Natural killer cell (primary cell): ENCODE data around the gene TMED5. TPM values are rescaled to one million over a fixed set of nuclear protein-coding genes. Genes with fewer than 3 reads are reported as not detected.
"Not testable (repeated sequence)": the region's sequence is repeated elsewhere in the genome, so short reads cannot be mapped to it uniquely, and the experiment has no call there.

Source experiments
- ATAC-seq, 3 donors: fragments of 150-1000 bp in 2 of 3; fragments of 200-7000 bp in 1 of 3; cut with Tn5 transposase; 1 replicate in 1 of 3; 2 replicates in 2 of 3; pipeline ENCODE4 v1.10.0; 2021; ENCODE audit warnings: mild to moderate bottlenecking in 2 of 3, moderate library complexity in 2 of 3
- DNase-seq, 2 donors: peaks; one replicate each; pipeline versions ENCODE4 v3.0.0 to v3.0.0-alpha.2; 2013 to 2021; ENCODE audit warnings: mixed read lengths in 1 of 2
- H3K27ac ChIP-seq: one replicate; pipeline ENCODE4 v1.5.1; 2013; ENCODE audit warnings: mild to moderate bottlenecking, low read length
- H3K27me3 ChIP-seq: one replicate; pipeline ENCODE4 v1.6.1; 2013; ENCODE audit warnings: low read length; ENCODE audit not compliant: control insufficient read depth, insufficient read depth
- H3K36me3 ChIP-seq: one replicate; pipeline ENCODE4 v1.6.1; 2013; ENCODE audit warnings: low read length; ENCODE audit not compliant: control insufficient read depth, insufficient read depth
- H3K4me1 ChIP-seq: one replicate; pipeline ENCODE4 v1.6.1; 2013; ENCODE audit warnings: low read length; ENCODE audit not compliant: control insufficient read depth, insufficient read depth
- H3K4me3 ChIP-seq: one replicate; pipeline ENCODE4 v1.5.1; 2013; ENCODE audit warnings: low read length
- H3K9me3 ChIP-seq: one replicate; pipeline ENCODE4 v1.6.1; 2013; ENCODE audit warnings: low read length; ENCODE audit not compliant: control insufficient read depth, insufficient read depth
- H3K27ac Mint-ChIP-seq, 2 donors: one replicate each; pipeline ENCODE4 v1.8.0; 2022; ENCODE audit warnings: mild to moderate bottlenecking in 2 of 2, mixed read lengths in 2 of 2, moderate library complexity in 1 of 2
- H3K27me3 Mint-ChIP-seq, 2 donors: one replicate each; pipeline ENCODE4 v1.8.0; 2022; ENCODE audit warnings: low read depth in 2 of 2, mixed read lengths in 2 of 2
- H3K36me3 Mint-ChIP-seq: one replicate; pipeline ENCODE4 v1.8.0; 2022; ENCODE audit warnings: mixed read lengths
- H3K4me1 Mint-ChIP-seq, 2 donors: one replicate each; pipeline ENCODE4 v1.8.0; 2022; ENCODE audit warnings: mixed read lengths in 2 of 2
- H3K4me3 Mint-ChIP-seq: one replicate; pipeline ENCODE4 v1.8.0; 2022; ENCODE audit warnings: mild to moderate bottlenecking, moderate library complexity, mixed read lengths
- H3K9me3 Mint-ChIP-seq, 2 donors: one replicate each; pipeline ENCODE4 v1.8.0; 2022; ENCODE audit warnings: mixed read lengths in 2 of 2
- CTCF ChIP-seq: fragments of 200-600 bp; IDR thresholded peaks from one replicate; pipeline ENCODE4 v1.8.0; 2022; ENCODE audit warnings: antibody characterized with exemption
- WGBS: methylation state at CpG from one replicate; pipeline ENCODE4 v1.1.7; 2013; ENCODE audit warnings: missing lambda C conversion rate; ENCODE audit not compliant: insufficient coverage; 5-methylcytosine and 5-hydroxymethylcytosine counted together
- intact Hi-C: fragments of 100-400 bp; cut with micrococcal nuclease; formaldehyde crosslinking; loops from one replicate; pipeline ENCODE4 v1.14.2; 2022
- total RNA-seq, 4 donors: library from RNA; stranded (reverse); fragments of 120-200 nt in 1 of 4; gene quantifications; one replicate each; pipeline versions ENCODE4 v1.2.3 to v1.2.4, GENCODE V29; 2013 to 2022

The TMED5 gene
- total RNA-seq, 3 donors from 2014 or later (not counting 1 experiment from before 2014, with no cell fraction given) = 64.6 to 73.5 (median 67.0) TPM

- intact Hi-C loops = no loop called here
- no peak for TF ChIP-seq CTCF
- 88% methylated on average over 1 of the region's 1 CpG for WGBS
- no peaks in the 10 kb centered on the region for H3K27me3 ChIP-seq
- Mint-ChIP-seq H3K36me3 (no peaks in the 10 kb centered on the region), H3K27ac (peak overlapping the region in 1 of 2 donors; percentile 88), H3K9me3 (no peaks in the 10 kb centered on the region), H3K4me3 (peak overlapping the region; percentile 61), H3K4me1 (peaks cover 63 to 67% of the 10 kb centered on the region in 2 donors), H3K27me3 (no peaks in the 10 kb centered on the region)
- H3K27ac ChIP-seq = no peak overlapping the region
- DNase-seq (no peak), ATAC-seq (no peak)
- peaks cover 5% of the 10 kb centered on the region for H3K36me3 ChIP-seq
- H3K9me3 ChIP-seq = no peaks in the 10 kb centered on the region
- H3K4me3 ChIP-seq = no peak overlapping the region
- H3K4me1 ChIP-seq = peaks cover 21% of the 10 kb centered on the region
Observed at GRCh38 chr1:93172778-93173177, 7.4 kb downstream of the TMED5 start.

GRCh38 chr1:93171549-93172034 lies 8.6 kb downstream of the TMED5 start:
- Histone ChIP-seq H3K36me3 (no peaks in the 10 kb centered on the region), H3K4me3 (peak overlapping the region; percentile 0), H3K4me1 (peaks cover 15% of the 10 kb centered on the region), H3K9me3 (no peaks in the 10 kb centered on the region), H3K27me3 (no peaks in the 10 kb centered on the region), H3K27ac (no peak overlapping the region)
- no peaks in the 10 kb centered on the region for H3K36me3 Mint-ChIP-seq
- peak overlapping the region; percentile 93 for H3K4me3 Mint-ChIP-seq
- DNase-seq = no peak
- no peaks in the 10 kb centered on the region for H3K9me3 Mint-ChIP-seq
- peak overlapping the region; percentile 80 to 88 for H3K27ac Mint-ChIP-seq
- ATAC-seq = peak in 1 of 3 donors; percentile 15
- H3K27me3 Mint-ChIP-seq = no peaks in the 10 kb centered on the region
- intact Hi-C loops = no loop called here
- 57% methylated on average over 1 of the region's 1 CpG for WGBS
- H3K4me1 Mint-ChIP-seq = peaks cover 65 to 74% of the 10 kb centered on the region in 2 donors
- TF ChIP-seq CTCF = no peak

GRCh38 chr1:93170141-93170678 lies 10.0 kb downstream of the TMED5 start:
- H3K27me3 Mint-ChIP-seq, DNase-seq, H3K9me3 ChIP-seq, intact Hi-C loops, H3K27me3 ChIP-seq, H3K36me3 Mint-ChIP-seq, H3K27ac ChIP-seq, H3K36me3 ChIP-seq, H3K9me3 Mint-ChIP-seq, ATAC-seq, H3K4me3 ChIP-seq: not testable (repeated sequence)
- H3K4me1 Mint-ChIP-seq = peaks cover 70 to 77% of the 10 kb centered on the region in 2 donors
- peak overlapping the region; percentile 93 for H3K4me3 Mint-ChIP-seq
- peaks cover 12% of the 10 kb centered on the region for H3K4me1 ChIP-seq
- H3K27ac Mint-ChIP-seq = peak overlapping the region in 1 of 2 donors; percentile 80
- 98% methylated on average over 36 of the region's 36 CpGs for WGBS

GRCh38 chr1:93167006-93167405 lies 13.2 kb downstream of the TMED5 start:
- Mint-ChIP-seq H3K36me3 (no peaks in the 10 kb centered on the region), H3K9me3 (peaks cover 0 to 2% of the 10 kb centered on the region in 2 donors), H3K27me3 (no peaks in the 10 kb centered on the region), H3K4me3 (no peak overlapping the region), H3K27ac (no peak overlapping the region), H3K4me1 (peaks cover 67 to 68% of the 10 kb centered on the region in 2 donors)
- H3K27ac ChIP-seq = no peak overlapping the region
- no peaks in the 10 kb centered on the region for H3K9me3 ChIP-seq
- no peak for DNase-seq
- no peak for ATAC-seq
- no peaks in the 10 kb centered on the region for H3K27me3 ChIP-seq
- no peaks in the 10 kb centered on the region for H3K36me3 ChIP-seq
- H3K4me3 ChIP-seq = no peak overlapping the region
- peaks cover 9% of the 10 kb centered on the region for H3K4me1 ChIP-seq
- no peak for TF ChIP-seq CTCF
- intact Hi-C loops = no loop called here

GRCh38 chr1:93165895-93166294 lies 14.3 kb downstream of the TMED5 start:
- H3K27me3 ChIP-seq, DNase-seq, H3K36me3 Mint-ChIP-seq, H3K4me1 ChIP-seq, H3K9me3 ChIP-seq, intact Hi-C loops, H3K36me3 ChIP-seq, ATAC-seq, H3K4me3 ChIP-seq, H3K27ac Mint-ChIP-seq, H3K27me3 Mint-ChIP-seq, H3K27ac ChIP-seq, H3K9me3 Mint-ChIP-seq, H3K4me3 Mint-ChIP-seq: not testable (repeated sequence)
- 92% methylated on average over 1 of the region's 1 CpG for WGBS
- H3K4me1 Mint-ChIP-seq = peaks cover 67 to 68% of the 10 kb centered on the region in 2 donors
